GM18951 (cell line): ENCODE data around the gene ZNF784.
"Not testable (repeated sequence)": the region's sequence is repeated elsewhere in the genome, so short reads cannot be mapped to it uniquely, and the experiment has no call there.

ENCODE experiments used
- POLR2A ChIP-seq: IDR thresholded peaks from 4 replicates; pipeline ENCODE4 v1.6.1; 2011; ENCODE audit warnings: mild to moderate bottlenecking; ENCODE audit not compliant: insufficient read length, insufficient read depth; ENCODE audit errors: extremely low read depth
- in situ Hi-C: fragments of 300-500 bp; cut with MboI; formaldehyde crosslinking; loops from one replicate; pipeline ENCODE4 v1.12.0; 2022; ENCODE audit warnings: low sequenced_read_pairs, mixed read lengths, inconsistent platforms; ENCODE audit not compliant: unreplicated experiment

ZNF784 gene

DNA sequence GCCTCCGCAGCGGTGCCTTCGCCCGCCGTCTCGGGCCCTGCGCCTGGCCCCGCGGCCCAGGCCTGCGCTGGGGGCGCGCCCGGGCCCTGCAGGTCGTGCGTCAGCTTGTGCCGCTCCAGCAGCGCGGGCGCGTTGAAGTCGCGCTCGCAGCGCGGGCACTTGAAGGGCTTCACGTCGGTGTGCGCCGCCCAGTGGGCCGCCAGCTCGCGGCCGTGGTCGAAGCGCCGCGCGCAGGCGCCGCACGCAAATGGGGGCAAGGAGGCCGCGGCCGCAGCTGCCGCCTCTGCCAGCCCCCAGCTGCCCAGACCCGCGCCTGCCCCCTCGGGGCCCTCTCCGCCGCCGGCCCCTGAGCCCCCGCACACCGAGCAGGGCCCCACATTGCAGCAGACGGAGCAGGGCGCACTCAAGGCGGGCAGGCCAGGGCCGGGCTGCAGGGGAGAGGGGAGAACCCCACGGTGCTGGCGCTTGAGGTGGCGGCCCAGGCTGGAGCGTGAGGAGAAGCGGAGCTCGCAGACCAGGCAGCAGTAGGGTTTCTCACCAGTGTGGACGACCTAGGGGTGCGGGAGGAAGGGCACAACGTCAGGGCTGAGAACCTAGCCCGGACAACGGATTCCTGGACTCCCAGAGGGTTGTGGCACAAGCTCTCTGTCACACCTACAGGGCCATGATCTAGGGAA is 31.1 kb downstream of the ZNF784 start:
- TF ChIP-seq POLR2A, result no peak
- in situ Hi-C loops, result no loop called here

DNA sequence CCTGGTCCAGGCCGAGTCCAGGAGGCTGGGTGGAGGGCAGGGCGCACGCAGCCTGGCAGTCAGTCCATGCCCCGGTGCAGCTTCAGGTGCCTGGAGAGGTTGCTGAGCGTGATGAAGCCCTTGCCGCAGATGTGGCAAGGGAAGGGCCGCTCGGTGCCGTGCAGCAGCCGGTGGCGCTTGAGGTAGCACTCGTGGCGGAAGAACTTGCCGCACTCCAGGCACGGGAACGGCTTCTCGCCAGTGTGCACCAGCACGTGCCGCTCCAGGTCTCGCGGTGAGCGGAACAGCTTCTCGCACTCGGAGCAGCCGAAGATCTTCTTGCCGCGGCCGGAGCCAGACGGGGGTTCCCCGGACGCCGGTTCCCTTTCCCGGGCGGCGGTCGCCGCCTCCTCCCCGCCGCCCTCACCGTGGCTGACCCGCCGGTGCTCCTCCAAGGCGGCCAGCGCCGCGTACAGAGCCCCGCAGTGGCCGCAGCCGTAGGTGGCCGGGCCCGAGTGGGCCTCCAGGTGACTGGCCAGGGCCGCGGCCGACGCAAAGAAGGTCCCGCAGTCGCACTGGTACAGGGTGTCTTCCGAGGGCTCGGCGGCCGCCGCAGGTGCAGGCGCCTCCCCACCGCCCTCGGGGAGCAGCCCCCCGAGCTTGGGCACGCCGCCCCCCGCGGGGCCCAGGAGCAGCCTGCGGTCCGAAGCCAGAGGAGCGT is 31.8 kb downstream of the ZNF784 start:
- TF ChIP-seq POLR2A, result no peak
- in situ Hi-C loops, result no loop called here

DNA sequence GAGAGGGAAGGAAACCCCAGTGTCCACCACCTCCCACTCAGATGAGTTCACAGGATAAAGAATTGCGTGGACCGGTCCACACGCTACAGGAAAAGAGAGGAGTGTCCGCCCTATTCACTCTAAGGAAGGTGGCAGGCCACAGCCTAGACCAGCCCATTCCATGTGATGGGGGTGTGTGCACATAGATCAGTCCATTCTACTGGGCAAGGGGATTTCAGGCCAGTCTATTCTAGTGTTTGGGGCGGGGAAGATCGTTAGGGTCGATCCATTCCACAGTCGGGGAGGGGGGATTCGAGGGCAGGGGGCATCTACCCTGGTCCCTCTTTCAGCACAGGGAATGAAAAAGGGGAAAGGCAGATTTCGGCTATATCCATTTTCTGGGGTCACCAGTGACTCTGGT is 32.8 kb downstream of the ZNF784 start:
- TF ChIP-seq POLR2A, result no peak
- in situ Hi-C loops, result no loop called here

DNA sequence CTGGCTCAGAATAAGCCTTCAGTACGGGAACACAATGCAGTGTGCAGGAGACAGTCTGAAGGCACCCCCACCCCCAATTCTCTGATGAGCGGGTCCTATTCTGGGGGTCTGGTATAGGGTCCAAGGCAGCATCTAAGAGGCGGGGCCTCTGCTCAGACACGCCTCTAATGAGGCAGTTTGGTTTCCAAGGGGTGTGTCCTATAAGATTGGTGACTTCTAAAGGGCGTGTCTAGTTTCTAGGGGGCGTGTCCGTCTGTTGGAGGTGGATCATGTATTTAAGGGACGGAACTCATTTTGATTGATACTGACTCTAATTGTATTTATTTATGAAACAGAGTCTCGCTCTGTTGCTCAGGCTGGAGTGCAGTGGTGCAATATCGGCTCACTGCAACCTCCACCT is 33.7 kb downstream of the ZNF784 start:
- in situ Hi-C loops, result no loop called here
- no peak for TF ChIP-seq POLR2A

DNA sequence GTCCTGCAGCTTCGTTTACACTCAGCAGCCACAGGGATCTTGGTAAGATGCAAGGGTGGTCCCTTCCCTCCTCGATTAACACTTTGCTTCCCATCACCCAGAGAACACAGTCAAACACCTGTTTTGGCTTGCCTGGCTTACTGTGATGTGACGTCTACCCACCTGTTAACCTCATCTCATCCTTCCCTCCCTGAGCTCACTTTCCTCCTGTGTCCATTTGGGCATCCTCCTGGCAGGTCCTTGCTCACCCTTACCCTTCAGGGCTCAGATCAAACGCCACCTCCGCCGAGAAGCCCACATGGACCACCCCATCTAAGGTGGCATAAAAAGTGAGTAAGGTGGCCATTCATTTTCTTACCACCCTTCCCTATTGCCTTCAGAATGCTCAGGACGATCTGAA is 34.3 kb downstream of the ZNF784 start:
- in situ Hi-C loops, result no loop called here
- TF ChIP-seq POLR2A, result no peak

DNA sequence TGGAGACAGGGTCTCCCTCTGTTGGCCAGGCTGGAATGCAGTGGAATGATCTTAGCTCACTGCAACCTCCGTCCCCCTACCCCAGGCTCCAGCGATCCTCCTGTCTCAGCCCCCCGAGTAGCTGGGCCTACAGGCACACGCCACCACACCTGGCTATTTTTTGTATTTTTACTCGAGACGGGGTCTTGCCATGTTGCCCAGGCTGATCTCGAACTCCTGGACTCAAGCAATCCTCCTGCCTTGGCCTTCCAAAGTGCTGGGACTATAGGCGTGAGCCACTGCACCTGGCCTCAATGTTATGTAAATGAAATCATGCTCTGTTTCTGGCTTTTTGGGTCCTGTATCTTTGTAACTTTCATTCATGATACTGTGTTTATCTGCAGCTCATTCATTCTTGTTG is 35.6 kb downstream of the ZNF784 start:
- in situ Hi-C loops, result no loop called here
- no peak for TF ChIP-seq POLR2A

DNA sequence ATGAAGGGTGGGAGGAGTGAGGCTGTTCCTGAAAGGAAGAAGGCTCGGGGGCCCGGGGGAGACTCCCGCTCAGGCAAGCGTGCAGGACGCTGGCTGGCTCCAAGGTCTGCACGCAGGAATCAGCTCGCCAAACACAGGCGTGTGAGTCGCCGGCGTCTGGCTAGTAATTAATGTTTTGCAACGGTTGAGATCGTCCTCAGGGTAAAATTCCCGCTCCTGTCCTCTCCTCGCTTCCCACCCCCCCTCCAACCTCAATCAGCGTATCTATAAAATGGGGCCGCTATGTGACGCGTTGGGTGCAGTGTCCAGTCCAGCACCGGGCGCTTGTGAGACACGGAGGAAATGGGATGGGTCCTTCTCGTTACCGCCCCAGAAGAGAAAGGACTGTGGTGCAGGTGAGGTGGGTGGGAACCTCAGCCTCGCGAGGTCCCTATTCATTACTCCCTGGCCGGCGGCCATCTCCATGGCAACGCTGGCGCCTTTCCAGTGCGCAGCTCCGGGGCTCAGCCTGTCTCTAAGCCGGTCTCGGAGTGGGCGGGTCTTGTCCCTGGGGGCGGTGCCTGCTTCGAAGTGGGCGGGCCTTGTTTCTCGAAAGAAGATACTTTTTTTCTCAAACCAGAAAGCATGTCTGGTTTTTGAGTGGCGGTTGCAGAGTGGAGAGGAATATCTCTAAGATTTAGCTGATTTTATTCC is 37.2 kb downstream of the ZNF784 start:
- no peak for TF ChIP-seq POLR2A
- in situ Hi-C loops, result no loop called here

DNA sequence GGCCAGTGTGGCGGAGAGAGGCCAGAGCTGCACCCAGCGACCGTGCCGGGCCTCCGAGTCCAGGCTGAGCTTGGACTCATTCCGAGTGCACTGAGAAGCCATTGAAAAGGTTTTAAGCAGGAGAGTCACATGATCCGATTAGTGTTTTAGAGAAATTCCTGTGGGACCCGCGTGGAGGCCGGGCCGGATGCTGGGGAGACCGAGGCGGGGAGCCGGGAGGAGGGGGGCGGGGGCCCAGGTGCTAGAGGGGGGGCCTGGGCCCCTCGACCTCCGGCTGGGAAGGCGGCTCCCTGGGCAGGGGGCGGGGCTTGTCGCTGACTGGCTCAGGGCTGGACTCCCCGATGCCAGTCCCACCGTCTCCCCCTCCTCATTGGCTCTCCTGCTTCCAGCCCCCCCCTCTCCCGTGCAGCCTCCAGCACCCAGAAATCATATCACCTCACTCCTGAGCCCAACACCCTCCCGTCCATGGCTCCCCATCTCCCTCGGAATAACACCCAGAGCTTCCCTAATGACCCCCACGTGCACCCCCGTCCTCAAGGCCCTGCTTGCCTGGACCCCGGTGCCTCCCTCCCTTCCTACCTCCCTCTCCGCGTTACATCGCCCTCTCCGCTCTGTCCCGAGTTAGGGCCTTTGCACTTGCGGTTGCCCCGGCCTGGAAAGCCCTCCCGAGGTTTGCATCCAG is 38.6 kb downstream of the ZNF784 start:
- TF ChIP-seq POLR2A, result no peak
- in situ Hi-C loops, result no loop called here

DNA sequence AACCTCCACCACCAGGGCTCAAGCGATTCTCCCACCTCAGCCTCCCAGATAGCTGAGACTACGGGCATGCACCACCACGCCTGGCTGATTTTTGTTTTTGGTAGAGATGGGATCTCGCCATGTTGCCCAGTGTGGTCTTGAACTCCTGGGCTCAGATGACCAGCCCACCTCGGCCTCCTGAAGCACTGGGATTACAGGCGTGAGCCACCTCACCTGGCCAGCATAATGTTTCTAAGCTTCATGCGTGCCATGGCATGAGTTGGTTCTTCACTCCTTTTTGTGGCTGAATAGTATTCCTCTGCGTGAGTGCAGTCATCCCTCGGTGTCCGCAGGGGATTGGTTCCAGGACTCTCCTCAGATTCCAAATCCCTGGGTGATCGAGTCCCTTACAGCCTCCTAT is 39.5 kb downstream of the ZNF784 start:
- no peak for TF ChIP-seq POLR2A
- in situ Hi-C loops, result no loop called here

DNA sequence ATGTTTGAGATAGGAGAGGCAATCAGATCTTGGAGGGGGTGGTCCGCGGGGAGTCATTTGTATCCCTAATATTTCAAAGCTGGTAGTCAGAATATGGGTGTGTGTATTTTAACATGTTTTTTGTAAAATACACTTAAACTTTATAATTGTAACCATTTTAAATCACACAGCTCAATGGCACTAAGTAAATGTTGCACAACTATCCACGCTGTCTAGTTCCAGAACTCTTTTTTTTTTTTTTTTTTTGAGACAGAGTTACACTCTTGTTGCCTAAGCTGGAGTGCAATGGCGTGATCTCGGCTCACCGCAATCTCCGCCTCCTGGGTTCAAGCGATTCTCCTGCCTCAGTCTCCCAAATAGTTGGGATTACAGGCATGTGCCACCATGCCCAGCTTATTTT is 40.5 kb downstream of the ZNF784 start:
- in situ Hi-C loops, result not testable (repeated sequence)

DNA sequence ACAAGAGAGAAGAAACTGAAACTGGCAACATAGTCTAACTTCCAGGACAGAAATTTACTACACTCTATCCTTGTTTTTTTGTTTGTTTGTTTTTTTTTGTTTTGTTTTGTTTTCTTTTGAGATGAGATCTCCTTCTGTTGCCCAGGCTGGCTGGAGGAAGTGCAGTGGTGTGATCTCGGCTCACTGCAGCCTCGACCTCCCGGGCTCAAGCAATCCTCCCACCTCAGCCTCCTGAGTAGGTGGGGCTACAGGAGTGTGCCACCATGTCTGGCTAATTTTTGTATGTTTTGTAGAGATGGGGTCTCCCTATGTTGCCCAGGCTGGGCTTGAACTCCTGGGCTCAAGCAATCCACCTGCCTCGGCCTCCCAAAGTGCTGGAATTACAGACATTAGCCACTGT is 42.1 kb downstream of the ZNF784 start:
- in situ Hi-C loops, result not testable (repeated sequence)

DNA sequence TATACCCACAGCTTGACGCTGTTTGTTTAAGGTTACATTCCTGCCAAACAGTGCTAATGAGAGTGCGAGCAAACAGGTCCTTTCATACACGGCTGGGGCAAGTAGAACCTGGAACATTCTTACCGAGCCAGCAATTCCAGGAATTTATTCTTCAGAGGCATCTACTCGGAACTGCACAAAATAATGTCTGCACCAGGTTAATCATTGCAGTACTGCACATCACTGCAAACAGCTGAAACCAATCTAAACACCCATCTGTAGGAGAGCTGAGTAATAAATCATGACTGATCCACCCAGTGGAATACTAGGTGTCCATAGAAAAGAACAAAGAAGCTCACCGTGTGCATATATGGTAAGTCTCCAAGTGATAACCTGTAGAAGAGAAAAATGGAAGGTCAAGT is 42.5 kb downstream of the ZNF784 start:
- no peak for TF ChIP-seq POLR2A

DNA sequence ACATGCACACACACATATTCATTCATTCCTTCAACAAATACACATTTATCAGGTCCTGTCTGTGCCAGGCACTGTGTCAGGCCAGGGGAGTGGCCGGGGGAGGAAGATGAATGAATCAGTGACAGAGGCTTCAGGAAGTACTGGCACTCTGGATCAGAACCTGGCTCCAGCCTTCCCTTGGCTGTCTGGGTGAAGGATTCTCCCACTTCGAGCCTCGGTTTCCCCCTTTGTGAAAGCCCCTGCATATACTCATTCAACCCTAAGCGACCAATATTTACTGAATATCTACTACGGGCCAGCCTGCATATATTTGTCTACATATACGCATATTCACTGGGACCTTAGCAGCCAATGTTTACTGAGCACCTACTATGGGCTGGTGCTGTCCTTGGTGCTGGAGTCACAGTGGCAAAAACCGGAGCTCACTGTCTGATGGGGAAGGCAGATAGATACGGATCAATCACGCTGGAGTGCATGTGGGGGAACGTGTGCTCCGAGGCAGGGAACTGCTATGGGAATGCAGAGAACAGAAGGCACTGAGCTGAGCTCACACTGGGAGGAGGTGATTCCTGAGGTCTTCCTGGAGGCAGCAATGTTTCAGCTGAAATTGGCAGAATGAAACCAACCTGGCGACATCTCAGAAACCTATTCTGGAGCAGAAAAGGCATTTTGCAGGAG is 43.1 kb downstream of the ZNF784 start:
- in situ Hi-C loops, result no loop called here
- no peak for TF ChIP-seq POLR2A

More for the DNA sequence above, 42.5 kb downstream of the ZNF784 start:
- in situ Hi-C loops, result no loop called here

DNA sequence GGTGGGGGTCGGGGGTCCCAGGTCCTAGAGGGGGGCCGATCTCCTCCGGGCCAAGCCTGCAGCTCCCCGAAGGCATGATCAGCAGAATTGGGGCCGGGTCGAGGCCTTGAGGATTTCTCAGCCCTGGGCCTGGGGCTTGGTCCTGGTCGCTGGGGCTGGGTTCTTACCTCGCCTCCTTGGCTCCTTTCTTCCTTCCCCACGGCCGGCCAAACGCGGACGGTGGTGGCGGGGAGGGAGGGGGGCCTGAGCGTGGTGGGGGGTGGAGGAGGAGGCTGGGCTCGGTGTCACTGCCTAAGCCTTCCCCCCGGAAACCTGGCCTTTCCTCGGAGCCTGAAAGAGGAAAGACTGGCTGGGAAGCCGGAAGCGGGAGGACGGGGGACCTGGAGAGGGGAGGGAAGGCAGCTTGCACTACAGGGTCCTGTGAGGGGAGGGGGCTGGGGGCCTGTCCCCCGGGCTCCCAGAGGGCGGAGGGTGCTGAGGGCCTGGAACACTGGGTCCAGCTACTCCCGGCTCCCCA is 43.7 kb downstream of the ZNF784 start, which contains the start of gene ZNF579:
TSS of gene ZNF579 (minus strand) at position 221 of the 517 bp plus-strand sequence. CDS start 1,209 bp downstream, outside the sequence.
- peak; percentile 62 for TF ChIP-seq POLR2A
- in situ Hi-C loops, result no loop called here
